Measurements from ENCODE around the gene CHMP2B. TPM values are rescaled to one million over a fixed set of nuclear protein-coding genes. Genes with fewer than 3 reads are reported as not detected.
"Not testable (repeated sequence)": the region's sequence is repeated elsewhere in the genome, so short reads cannot be mapped to it uniquely, and the experiment has no call there.

Gene CHMP2B
- total RNA-seq, 2 donors from 2014 or later: 27.0 to 41.8 TPM

- ATAC-seq (no peak), DNase-seq (no peak)
- intact Hi-C loops (cut with DNase I): no loop called here
These were observed 681 bp downstream of the CHMP2B start for GRCh38 chr3:87227835-87228144.

- DNase-seq (no peak), ATAC-seq (no peak)
- intact Hi-C loops (cut with DNase I): no loop called here
These were observed 1.2 kb downstream of the CHMP2B start for GRCh38 chr3:87228316-87228715.

- intact Hi-C loops (cut with DNase I): no loop called here
- DNase-seq: no peak
- no peak for ATAC-seq
These were observed 2.0 kb downstream of the CHMP2B start for GRCh38 chr3:87229113-87229512.

GRCh38 chr3:87233805-87234204 lies 6.7 kb downstream of the CHMP2B start:
- intact Hi-C loops (cut with DNase I): no loop called here
- no peak for ATAC-seq
- no peak for DNase-seq

- intact Hi-C loops (cut with DNase I): no loop called here
- DNase-seq (no peak), ATAC-seq (no peak)
These were observed 9.0 kb downstream of the CHMP2B start for GRCh38 chr3:87236093-87236492.

GRCh38 chr3:87246662-87247429 lies 19.7 kb downstream of the CHMP2B start:
- intact Hi-C loops (cut with DNase I): no loop called here
- ATAC-seq (no peak), DNase-seq (no peak)

- intact Hi-C loops (cut with DNase I): no loop called here
- ATAC-seq: no peak
- no peak for DNase-seq
These were observed 20.3 kb downstream of the CHMP2B start for GRCh38 chr3:87247430-87247773.

GRCh38 chr3:87248231-87248630 lies 21.1 kb downstream of the CHMP2B start:
- ATAC-seq; DNase-seq; intact Hi-C loops (cut with DNase I): not testable (repeated sequence)

GRCh38 chr3:87248831-87249230 lies 21.7 kb downstream of the CHMP2B start:
- ATAC-seq: no peak
- intact Hi-C loops (cut with DNase I): no loop called here

GRCh38 chr3:87250009-87250408 lies 22.9 kb downstream of the CHMP2B start:
- intact Hi-C loops (cut with DNase I): no loop called here
- DNase-seq: no peak
- no peak for ATAC-seq

More at GRCh38 chr3:87248831-87249230, 21.7 kb downstream of the CHMP2B start:
- no peak for DNase-seq

- peak; percentile 24 for DNase-seq
- intact Hi-C loops (cut with DNase I): no loop called here
These were observed 33.2 kb downstream of the CHMP2B start for GRCh38 chr3:87260270-87260669.

GRCh38 chr3:87261925-87262324 lies 34.8 kb downstream of the CHMP2B start:
- no peak for DNase-seq
- ATAC-seq: no peak
- intact Hi-C loops (cut with DNase I): no loop called here

More at GRCh38 chr3:87260270-87260669, 33.2 kb downstream of the CHMP2B start:
- ATAC-seq: no peak

- intact Hi-C loops (cut with DNase I): no loop called here
- DNase-seq (no peak), ATAC-seq (no peak)
These were observed 41.0 kb downstream of the CHMP2B start for GRCh38 chr3:87267953-87268645.

- DNase-seq (no peak), ATAC-seq (no peak)
- intact Hi-C loops (cut with DNase I): no loop called here
These were observed 41.6 kb downstream of the CHMP2B start for GRCh38 chr3:87268646-87269211.

- no peak for DNase-seq
- intact Hi-C loops (cut with DNase I): no loop called here
These were observed 42.6 kb downstream of the CHMP2B start for GRCh38 chr3:87269723-87270122.

GRCh38 chr3:87270908-87271700 lies 44.0 kb downstream of the CHMP2B start:
- intact Hi-C loops (cut with DNase I): no loop called here
- peak in 1 of 2 donors; percentile 27 for ATAC-seq
- DNase-seq: no peak

More at GRCh38 chr3:87269723-87270122, 42.6 kb downstream of the CHMP2B start:
- ATAC-seq: no peak

- ATAC-seq: no peak
These were observed 45.7 kb downstream of the CHMP2B start for GRCh38 chr3:87272718-87273341.

GRCh38 chr3:87276484-87276883 lies 49.4 kb downstream of the CHMP2B start, which contains the start of gene POU1F1:
Gene POU1F1, minus strand, starts transcription at chr3:87276584. Its CDS starts 122 bp downstream, at chr3:87276462.
- intact Hi-C loops (cut with DNase I): no loop called here
- ATAC-seq: no peak
- DNase-seq: no peak

More at GRCh38 chr3:87272718-87273341, 45.7 kb downstream of the CHMP2B start:
- DNase-seq: no peak
- intact Hi-C loops (cut with DNase I): no loop called here

- intact Hi-C loops (cut with DNase I): no loop called here
- DNase-seq (no peak), ATAC-seq (no peak)
These were observed 59.9 kb downstream of the CHMP2B start for GRCh38 chr3:87287011-87287410.

Data from left cardiac atrium (tissue), 4 donors.